Natural killer cell (primary cell): Measurements from ENCODE around the gene TMEM187. TPM values are rescaled to one million over a fixed set of nuclear protein-coding genes. Genes with fewer than 3 reads are reported as not detected.

Experiments used
- ATAC-seq, 3 donors: fragments of 150-1000 bp in 2 of 3; fragments of 200-7000 bp in 1 of 3; cut with Tn5 transposase; 1 replicate in 1 of 3; 2 replicates in 2 of 3; pipeline ENCODE4 v1.10.0; 2021; ENCODE audit warnings: mild to moderate bottlenecking in 2 of 3, moderate library complexity in 2 of 3
- DNase-seq, 2 donors: peaks; one replicate each; pipeline versions ENCODE4 v3.0.0 to v3.0.0-alpha.2; 2013 to 2021; ENCODE audit warnings: mixed read lengths in 1 of 2
- H3K27ac ChIP-seq: one replicate; pipeline ENCODE4 v1.5.1; 2013; ENCODE audit warnings: mild to moderate bottlenecking, low read length
- H3K27me3 ChIP-seq: one replicate; pipeline ENCODE4 v1.6.1; 2013; ENCODE audit warnings: low read length; ENCODE audit not compliant: control insufficient read depth, insufficient read depth
- H3K36me3 ChIP-seq: one replicate; pipeline ENCODE4 v1.6.1; 2013; ENCODE audit warnings: low read length; ENCODE audit not compliant: control insufficient read depth, insufficient read depth
- H3K4me1 ChIP-seq: one replicate; pipeline ENCODE4 v1.6.1; 2013; ENCODE audit warnings: low read length; ENCODE audit not compliant: control insufficient read depth, insufficient read depth
- H3K4me3 ChIP-seq: one replicate; pipeline ENCODE4 v1.5.1; 2013; ENCODE audit warnings: low read length
- H3K9me3 ChIP-seq: one replicate; pipeline ENCODE4 v1.6.1; 2013; ENCODE audit warnings: low read length; ENCODE audit not compliant: control insufficient read depth, insufficient read depth
- H3K27ac Mint-ChIP-seq, 2 donors: one replicate each; pipeline ENCODE4 v1.8.0; 2022; ENCODE audit warnings: mild to moderate bottlenecking in 2 of 2, mixed read lengths in 2 of 2, moderate library complexity in 1 of 2
- H3K27me3 Mint-ChIP-seq, 2 donors: one replicate each; pipeline ENCODE4 v1.8.0; 2022; ENCODE audit warnings: low read depth in 2 of 2, mixed read lengths in 2 of 2
- H3K36me3 Mint-ChIP-seq: one replicate; pipeline ENCODE4 v1.8.0; 2022; ENCODE audit warnings: mixed read lengths
- H3K4me1 Mint-ChIP-seq, 2 donors: one replicate each; pipeline ENCODE4 v1.8.0; 2022; ENCODE audit warnings: mixed read lengths in 2 of 2
- H3K4me3 Mint-ChIP-seq: one replicate; pipeline ENCODE4 v1.8.0; 2022; ENCODE audit warnings: mild to moderate bottlenecking, moderate library complexity, mixed read lengths
- H3K9me3 Mint-ChIP-seq, 2 donors: one replicate each; pipeline ENCODE4 v1.8.0; 2022; ENCODE audit warnings: mixed read lengths in 2 of 2
- WGBS: methylation state at CpG from one replicate; pipeline ENCODE4 v1.1.7; 2013; ENCODE audit warnings: missing lambda C conversion rate; ENCODE audit not compliant: insufficient coverage; 5-methylcytosine and 5-hydroxymethylcytosine counted together
- intact Hi-C: fragments of 100-400 bp; cut with micrococcal nuclease; formaldehyde crosslinking; loops from one replicate; pipeline ENCODE4 v1.14.2; 2022
- total RNA-seq, 4 donors: library from RNA; stranded (reverse); fragments of 120-200 nt in 1 of 4; gene quantifications; one replicate each; pipeline versions ENCODE4 v1.2.3 to v1.2.4, GENCODE V29; 2013 to 2022
- TF ChIP-seq, protein P1 (sequence below): fragments of 200-600 bp; IDR thresholded peaks from one replicate; pipeline ENCODE4 v1.8.0; 2022; ENCODE audit warnings: antibody characterized with exemption

The TMEM187 gene
- total RNA-seq, 3 donors from 2014 or later (not counting 1 experiment from before 2014, with no cell fraction given) = 1.2 to 4.3 (median 1.4) TPM

DNA sequence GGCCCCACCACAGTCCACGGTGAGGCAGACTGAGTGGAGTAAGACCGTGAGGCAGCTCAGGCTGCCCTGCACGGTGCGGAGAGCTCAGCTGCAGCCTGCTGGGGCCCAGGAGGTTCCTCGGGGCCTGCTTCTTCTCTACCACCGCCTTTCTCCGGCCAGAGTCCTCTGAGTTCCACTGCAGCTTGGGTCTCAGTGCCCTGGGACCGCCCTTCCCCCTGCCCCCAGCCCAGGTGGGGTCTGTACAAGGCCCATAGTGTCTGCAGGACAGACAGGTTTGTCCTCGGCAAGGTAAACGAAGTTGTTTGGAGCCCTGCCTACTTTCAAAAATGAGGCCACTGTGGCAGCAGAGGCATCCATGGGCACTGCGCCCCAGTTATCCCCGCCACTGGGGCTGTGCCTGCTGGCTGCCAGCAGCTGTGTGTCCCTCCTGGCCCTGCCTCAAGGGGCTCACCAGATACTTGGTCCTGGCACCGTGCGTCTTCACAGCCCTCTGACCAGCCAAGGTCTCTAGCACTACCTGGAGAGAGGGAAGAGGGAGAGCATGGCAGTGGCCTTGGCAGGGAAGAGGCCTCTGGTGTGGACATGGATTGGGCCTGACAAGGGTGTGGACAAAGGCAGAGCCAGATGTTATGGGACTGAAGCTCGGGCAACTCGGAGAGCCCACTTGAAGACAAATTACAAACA lies 43.2 kb downstream of the TMEM187 start:
- peaks cover 0 to 6% of the 10 kb centered on the region in 2 donors for H3K4me1 Mint-ChIP-seq
- H3K4me3 ChIP-seq = no peak overlapping the region
- H3K27ac ChIP-seq = no peak overlapping the region
- H3K27me3 ChIP-seq = no peaks in the 10 kb centered on the region
- H3K27ac Mint-ChIP-seq = no peak overlapping the region
- intact Hi-C loops = loop anchor here (10.0 kb wide), 1 partner anchor 79 kb away; the partner anchor contains the start of gene MECP2
- no peaks in the 10 kb centered on the region for H3K9me3 ChIP-seq
- H3K4me1 ChIP-seq = peaks cover 36% of the 10 kb centered on the region
- ATAC-seq = no peak
- TF ChIP-seq, protein P1, sequence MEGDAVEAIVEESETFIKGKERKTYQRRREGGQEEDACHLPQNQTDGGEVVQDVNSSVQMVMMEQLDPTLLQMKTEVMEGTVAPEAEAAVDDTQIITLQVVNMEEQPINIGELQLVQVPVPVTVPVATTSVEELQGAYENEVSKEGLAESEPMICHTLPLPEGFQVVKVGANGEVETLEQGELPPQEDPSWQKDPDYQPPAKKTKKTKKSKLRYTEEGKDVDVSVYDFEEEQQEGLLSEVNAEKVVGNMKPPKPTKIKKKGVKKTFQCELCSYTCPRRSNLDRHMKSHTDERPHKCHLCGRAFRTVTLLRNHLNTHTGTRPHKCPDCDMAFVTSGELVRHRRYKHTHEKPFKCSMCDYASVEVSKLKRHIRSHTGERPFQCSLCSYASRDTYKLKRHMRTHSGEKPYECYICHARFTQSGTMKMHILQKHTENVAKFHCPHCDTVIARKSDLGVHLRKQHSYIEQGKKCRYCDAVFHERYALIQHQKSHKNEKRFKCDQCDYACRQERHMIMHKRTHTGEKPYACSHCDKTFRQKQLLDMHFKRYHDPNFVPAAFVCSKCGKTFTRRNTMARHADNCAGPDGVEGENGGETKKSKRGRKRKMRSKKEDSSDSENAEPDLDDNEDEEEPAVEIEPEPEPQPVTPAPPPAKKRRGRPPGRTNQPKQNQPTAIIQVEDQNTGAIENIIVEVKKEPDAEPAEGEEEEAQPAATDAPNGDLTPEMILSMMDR = no peak
- DNase-seq = no peak
- no peaks in the 10 kb centered on the region for H3K9me3 Mint-ChIP-seq
- no peaks in the 10 kb centered on the region for H3K27me3 Mint-ChIP-seq
- no peaks in the 10 kb centered on the region for H3K36me3 Mint-ChIP-seq
- WGBS = 87% methylated on average over 16 of the region's 16 CpGs
- H3K4me3 Mint-ChIP-seq = no peak overlapping the region
- peaks cover 39% of the 10 kb centered on the region for H3K36me3 ChIP-seq

DNA sequence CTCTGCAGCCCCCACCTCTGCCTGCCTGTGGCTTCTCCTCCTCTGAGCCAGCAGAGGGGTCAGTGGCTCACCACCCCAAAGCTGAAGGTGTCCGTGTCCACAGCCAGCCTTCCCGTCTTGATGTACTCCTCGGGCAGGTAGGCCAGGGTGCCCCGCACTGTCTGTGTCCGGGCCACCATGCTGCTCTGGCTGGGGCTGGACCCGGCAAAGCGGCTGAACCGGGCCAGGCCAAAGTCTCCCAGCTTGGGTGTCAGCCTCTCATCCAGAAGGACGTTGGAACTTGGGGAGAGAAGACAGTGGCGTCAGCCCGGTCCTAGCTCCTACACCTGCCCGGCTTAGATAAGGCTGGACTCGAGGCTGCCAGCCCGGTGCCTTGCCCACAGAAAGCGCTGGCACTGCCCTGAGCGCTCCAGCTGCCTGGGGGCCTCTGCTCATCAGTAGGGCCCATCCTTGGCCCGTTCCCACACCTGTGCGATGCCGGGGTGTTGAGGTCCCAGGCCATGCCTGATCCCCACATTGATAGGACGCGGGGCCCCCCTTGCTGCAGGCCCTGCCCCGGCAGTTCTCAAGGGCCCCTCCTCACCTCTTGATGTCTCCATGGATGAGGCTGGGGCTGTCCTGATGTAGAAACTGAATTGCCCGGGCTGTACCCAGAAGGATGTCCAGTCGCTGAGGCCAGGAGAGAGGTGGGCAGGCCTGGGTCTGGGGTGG lies 44.0 kb downstream of the TMEM187 start:
- no peak for DNase-seq
- H3K27me3 Mint-ChIP-seq = no peaks in the 10 kb centered on the region
- Histone ChIP-seq H3K27ac (no peak overlapping the region), H3K9me3 (no peaks in the 10 kb centered on the region), H3K4me3 (no peak overlapping the region), H3K36me3 (peaks cover 36% of the 10 kb centered on the region), H3K4me1 (peaks cover 41% of the 10 kb centered on the region), H3K27me3 (no peaks in the 10 kb centered on the region)
- H3K9me3 Mint-ChIP-seq = no peaks in the 10 kb centered on the region
- no peak for ATAC-seq
- no peak overlapping the region for H3K4me3 Mint-ChIP-seq
- H3K27ac Mint-ChIP-seq = no peak overlapping the region
- intact Hi-C loops = loop anchor here (10.0 kb wide), 1 partner anchor 78 kb away; the partner anchor contains the start of gene MECP2
- H3K36me3 Mint-ChIP-seq = no peaks in the 10 kb centered on the region
- peaks cover 0 to 6% of the 10 kb centered on the region in 2 donors for H3K4me1 Mint-ChIP-seq
- 97% methylated on average over 20 of the region's 24 CpGs for WGBS
- TF ChIP-seq, protein P1 = no peak

DNA sequence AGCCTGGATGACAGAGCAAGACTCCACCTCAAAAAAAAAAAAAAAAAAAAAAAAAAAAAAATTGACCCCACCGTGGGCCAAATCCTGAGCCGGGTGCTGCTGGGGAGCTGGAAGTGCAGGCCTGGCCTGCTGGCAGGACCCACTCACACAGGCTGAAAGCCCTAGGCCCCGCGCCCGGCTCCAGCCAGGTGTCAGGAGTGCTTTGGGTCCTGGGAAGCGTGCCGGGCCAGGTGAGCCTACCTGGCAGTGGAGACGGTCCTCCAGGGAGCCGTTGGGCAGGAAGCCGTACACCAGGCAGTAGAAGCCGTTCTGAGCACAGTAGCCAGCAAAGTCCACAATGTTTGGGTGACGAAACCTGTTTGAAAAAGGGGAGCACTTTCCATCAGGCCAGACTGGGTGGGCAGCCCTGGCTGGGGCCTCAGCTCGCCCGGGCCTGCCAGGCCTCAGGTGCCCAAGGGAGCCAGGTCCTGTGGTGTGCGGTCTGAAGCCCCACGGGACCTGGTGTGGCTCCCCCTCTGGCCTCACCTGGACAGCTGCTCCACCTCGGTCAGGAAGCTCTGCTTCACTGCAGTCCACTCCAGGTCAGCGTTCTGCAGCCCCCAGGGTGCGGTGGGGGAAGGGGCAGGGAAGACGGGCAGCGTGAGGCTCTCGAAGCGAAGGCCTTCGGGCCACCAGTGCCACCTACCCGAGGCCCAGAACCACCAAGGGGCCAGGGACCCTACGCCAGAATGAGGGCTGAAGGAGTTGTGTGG lies 45.4 kb downstream of the TMEM187 start:
- TF ChIP-seq, protein P1 = no peak
- no peaks in the 10 kb centered on the region for H3K27me3 ChIP-seq
- Mint-ChIP-seq H3K4me1 (peaks cover 0 to 6% of the 10 kb centered on the region in 2 donors), H3K36me3 (no peaks in the 10 kb centered on the region), H3K27me3 (no peaks in the 10 kb centered on the region), H3K9me3 (no peaks in the 10 kb centered on the region), H3K27ac (peak overlapping the region; percentile 80 to 81), H3K4me3 (peak overlapping the region; percentile 13)
- WGBS = 86% methylated on average over 24 of the region's 26 CpGs
- H3K4me3 ChIP-seq = no peak overlapping the region
- peaks cover 39% of the 10 kb centered on the region for H3K4me1 ChIP-seq
- peaks cover 27% of the 10 kb centered on the region for H3K36me3 ChIP-seq
- H3K27ac ChIP-seq = no peak overlapping the region
- intact Hi-C loops = loop anchor here (10.0 kb wide), 1 partner anchor 77 kb away; the partner anchor contains the start of gene MECP2
- ATAC-seq = no peak
- H3K9me3 ChIP-seq = no peaks in the 10 kb centered on the region
- DNase-seq = no peak
